Thyroid gland (tissue), 4 donors: ENCODE results near the gene UTS2R. TPM values are rescaled to one million over a fixed set of nuclear protein-coding genes. Genes with fewer than 3 reads are reported as not detected.

ENCODE experiments used
- DNase-seq, 2 donors: peaks; one replicate each; pipeline ENCODE4 v3.0.0-alpha.2; 2019
- H3K27ac ChIP-seq, 3 donors: fragments of 200-600 bp; sonication (generic); 1 replicate in 2 of 3; 2 replicates in 1 of 3; pipeline ENCODE4 v1.5.1; 2016 to 2019; ENCODE audit warnings: mild to moderate bottlenecking in 1 of 3, moderate library complexity in 1 of 3
- H3K27me3 ChIP-seq: fragments of 200-600 bp; sonication (generic); one replicate; pipeline ENCODE4 v1.5.1; 2019
- H3K36me3 ChIP-seq, 2 donors: fragments of 200-600 bp; sonication (generic); one replicate each; pipeline ENCODE4 v1.5.1; 2016 to 2019
- H3K4me1 ChIP-seq, 2 donors: fragments of 200-600 bp; sonication (generic); one replicate each; pipeline ENCODE4 v1.5.1; 2017 to 2019
- H3K4me3 ChIP-seq, 3 donors: fragments of 200-600 bp; sonication (generic); replicated peaks in 1 of 3; 1 replicate in 2 of 3; 2 replicates in 1 of 3; pipeline ENCODE4 v1.5.1; 2016; ENCODE audit warnings: mild to moderate bottlenecking in 1 of 3
- H3K9me3 ChIP-seq: fragments of 200-600 bp; sonication (generic); one replicate; pipeline ENCODE4 v1.5.1; 2017
- POLR2A ChIP-seq, 2 donors: fragments of 450-650 bp; IDR thresholded peaks; one replicate each; pipeline ENCODE4 v1.6.1; 2017; ENCODE audit warnings: antibody characterized with exemption in 2 of 2, mild to moderate bottlenecking in 2 of 2, moderate library complexity in 1 of 2
- WGBS, 2 donors: methylation state at CpG; one replicate each; pipeline ENCODE4 v1.1.5; 2017; 5-methylcytosine and 5-hydroxymethylcytosine counted together
- intact Hi-C: fragments of 100-400 bp; cut with DNase I; formaldehyde crosslinking; loops from one replicate; pipeline ENCODE4 v1.15.1; 2023
- total RNA-seq, 4 donors: library from RNA; depleted of rRNA; stranded (reverse); fragments of >200 nt; gene quantifications; one replicate each; pipeline ENCODE4 v1.2.3, GENCODE V29; 2016
- TF ChIP-seq, protein P1 (sequence below), 6 experiments: fragments of 200-600 bp in 3 of 6; fragments of 450-650 bp in 3 of 6; sonication (generic) in 3 of 6; IDR thresholded peaks; one replicate each; pipeline ENCODE4 v1.5.1; 2016 to 2019; ENCODE audit warnings: antibody characterized with exemption in 6 of 6, mild to moderate bottlenecking in 2 of 6, inconsistent platforms in 1 of 6, moderate library complexity in 1 of 6

Gene UTS2R
- total RNA-seq, 4 donors from 2014 or later: 0.22 to 6.6 (median 3.9) TPM

DNA sequence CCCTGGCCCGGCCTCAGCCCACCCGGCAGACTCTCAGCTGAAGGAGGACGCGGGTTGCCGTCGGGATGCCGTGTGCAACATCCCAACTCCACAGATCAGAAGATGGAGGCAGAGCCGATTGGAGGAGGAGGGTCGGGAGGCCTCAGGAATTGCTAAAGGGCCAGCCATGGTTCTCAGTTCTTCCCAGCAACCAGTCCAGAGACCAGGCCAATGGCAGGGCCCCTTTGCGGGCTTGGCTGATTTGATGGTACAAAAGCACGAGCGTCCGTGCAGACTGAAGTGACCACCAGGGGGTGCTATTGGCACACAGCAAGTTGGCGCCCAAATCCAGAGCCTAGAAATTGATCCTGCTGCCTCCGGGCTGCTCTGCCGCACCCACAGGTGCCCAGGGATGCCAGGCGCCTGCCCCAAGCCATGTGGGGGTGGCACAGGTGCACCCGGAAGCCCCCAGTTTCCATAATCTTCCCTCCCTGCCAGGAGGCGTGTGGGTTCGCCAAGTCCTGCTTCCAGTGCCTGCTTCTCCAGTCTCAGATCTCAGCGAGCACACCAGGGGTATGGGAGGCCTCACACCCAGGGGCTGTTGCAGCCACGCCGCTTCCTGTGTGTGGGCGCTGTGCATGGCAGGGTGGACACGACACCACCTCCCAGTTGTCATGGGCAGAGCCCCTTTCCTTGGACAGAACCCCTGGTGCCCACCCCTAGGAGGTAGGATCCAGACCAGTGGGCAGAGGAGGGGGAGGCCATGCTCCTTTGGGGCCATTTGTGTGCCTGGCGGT, 19.7 kb upstream of the UTS2R start:
- no peak overlapping the region for H3K4me3 ChIP-seq
- H3K27ac ChIP-seq: no peak overlapping the region
- no peaks in the 10 kb centered on the region for H3K36me3 ChIP-seq
- no peak for TF ChIP-seq POLR2A (IDR thresholded peaks at IDR 0.05)
- TF ChIP-seq, protein P1, sequence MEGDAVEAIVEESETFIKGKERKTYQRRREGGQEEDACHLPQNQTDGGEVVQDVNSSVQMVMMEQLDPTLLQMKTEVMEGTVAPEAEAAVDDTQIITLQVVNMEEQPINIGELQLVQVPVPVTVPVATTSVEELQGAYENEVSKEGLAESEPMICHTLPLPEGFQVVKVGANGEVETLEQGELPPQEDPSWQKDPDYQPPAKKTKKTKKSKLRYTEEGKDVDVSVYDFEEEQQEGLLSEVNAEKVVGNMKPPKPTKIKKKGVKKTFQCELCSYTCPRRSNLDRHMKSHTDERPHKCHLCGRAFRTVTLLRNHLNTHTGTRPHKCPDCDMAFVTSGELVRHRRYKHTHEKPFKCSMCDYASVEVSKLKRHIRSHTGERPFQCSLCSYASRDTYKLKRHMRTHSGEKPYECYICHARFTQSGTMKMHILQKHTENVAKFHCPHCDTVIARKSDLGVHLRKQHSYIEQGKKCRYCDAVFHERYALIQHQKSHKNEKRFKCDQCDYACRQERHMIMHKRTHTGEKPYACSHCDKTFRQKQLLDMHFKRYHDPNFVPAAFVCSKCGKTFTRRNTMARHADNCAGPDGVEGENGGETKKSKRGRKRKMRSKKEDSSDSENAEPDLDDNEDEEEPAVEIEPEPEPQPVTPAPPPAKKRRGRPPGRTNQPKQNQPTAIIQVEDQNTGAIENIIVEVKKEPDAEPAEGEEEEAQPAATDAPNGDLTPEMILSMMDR (IDR thresholded peaks at IDR 0.05): peak; percentile 84 to 94 (median 90)
- DNase-seq: peak; percentile 85 to 89
- no peaks in the 10 kb centered on the region for H3K9me3 ChIP-seq
- H3K4me1 ChIP-seq: peaks cover 12 to 31% of the 10 kb centered on the region in 2 donors
- H3K27me3 ChIP-seq: no peaks in the 10 kb centered on the region
- 49 to 65% methylated on average over 12 to 20 of the region's 26 CpGs for WGBS, 2 donors
- intact Hi-C loops: loop anchor here (2.0 to 10.0 kb wide), 3 partner anchors 63 to 423 kb away; no protein-coding TSS in a partner anchor

- DNase-seq: no peak
- intact Hi-C loops: loop anchor here (2.0 to 10.0 kb wide), 3 partner anchors 61 to 421 kb away; no protein-coding TSS in a partner anchor
- no peak overlapping the region for H3K4me3 ChIP-seq
- H3K27me3 ChIP-seq: no peaks in the 10 kb centered on the region
- 90 to 91% methylated on average over 4 to 7 of the region's 8 CpGs for WGBS, 2 donors
- H3K4me1 ChIP-seq: peaks cover 12 to 36% of the 10 kb centered on the region in 2 donors
- H3K27ac ChIP-seq: no peak overlapping the region
- H3K36me3 ChIP-seq: no peaks in the 10 kb centered on the region
- no peaks in the 10 kb centered on the region for H3K9me3 ChIP-seq
- no peak for TF ChIP-seq POLR2A (IDR thresholded peaks at IDR 0.05)
- TF ChIP-seq, protein P1 (IDR thresholded peaks at IDR 0.05): no peak
These were observed 18.1 kb upstream of the UTS2R start for GRCh38 chr17:82353484-82353883.

DNA sequence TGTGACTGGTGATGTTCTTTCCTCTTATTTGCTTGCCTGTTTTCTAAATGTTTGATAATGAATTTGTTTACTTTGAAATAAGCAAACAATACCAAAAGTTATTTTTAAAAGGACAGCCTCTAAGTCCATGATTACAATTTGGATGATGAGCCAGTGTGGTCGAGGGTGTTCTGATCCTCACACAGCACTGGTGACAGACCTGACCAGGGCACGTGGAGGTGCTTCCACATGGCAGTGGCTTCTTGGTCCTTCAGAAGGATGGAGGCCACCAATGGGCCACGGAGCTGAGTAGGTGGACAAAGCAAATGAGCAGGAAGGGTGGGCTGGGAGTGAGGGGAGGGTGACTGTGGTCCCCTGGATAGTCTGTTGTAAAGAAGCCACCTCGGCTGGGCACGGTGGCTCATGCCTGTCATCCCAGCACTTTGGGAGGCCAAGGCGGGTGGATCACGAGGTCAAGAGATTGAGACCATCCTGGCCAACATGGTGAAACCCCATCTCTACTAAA, 16.7 kb upstream of the UTS2R start:
- Histone ChIP-seq H3K9me3 (no peaks in the 10 kb centered on the region), H3K4me1 (peaks cover 12 to 31% of the 10 kb centered on the region in 2 donors), H3K4me3 (no peak overlapping the region), H3K27ac (peak overlapping the region; percentile 65 to 95 (median 89)), H3K27me3 (no peaks in the 10 kb centered on the region), H3K36me3 (no peaks in the 10 kb centered on the region)
- DNase-seq: no peak
- TF ChIP-seq, protein P1 (IDR thresholded peaks at IDR 0.05): no peak
- no peak for TF ChIP-seq POLR2A (IDR thresholded peaks at IDR 0.05)
- intact Hi-C loops: loop anchor here (5.0 to 10.0 kb wide), 2 partner anchors 197 to 420 kb away; no protein-coding TSS in a partner anchor
- 91 to 92% methylated on average over 7 of the region's 7 CpGs for WGBS, 2 donors

DNA sequence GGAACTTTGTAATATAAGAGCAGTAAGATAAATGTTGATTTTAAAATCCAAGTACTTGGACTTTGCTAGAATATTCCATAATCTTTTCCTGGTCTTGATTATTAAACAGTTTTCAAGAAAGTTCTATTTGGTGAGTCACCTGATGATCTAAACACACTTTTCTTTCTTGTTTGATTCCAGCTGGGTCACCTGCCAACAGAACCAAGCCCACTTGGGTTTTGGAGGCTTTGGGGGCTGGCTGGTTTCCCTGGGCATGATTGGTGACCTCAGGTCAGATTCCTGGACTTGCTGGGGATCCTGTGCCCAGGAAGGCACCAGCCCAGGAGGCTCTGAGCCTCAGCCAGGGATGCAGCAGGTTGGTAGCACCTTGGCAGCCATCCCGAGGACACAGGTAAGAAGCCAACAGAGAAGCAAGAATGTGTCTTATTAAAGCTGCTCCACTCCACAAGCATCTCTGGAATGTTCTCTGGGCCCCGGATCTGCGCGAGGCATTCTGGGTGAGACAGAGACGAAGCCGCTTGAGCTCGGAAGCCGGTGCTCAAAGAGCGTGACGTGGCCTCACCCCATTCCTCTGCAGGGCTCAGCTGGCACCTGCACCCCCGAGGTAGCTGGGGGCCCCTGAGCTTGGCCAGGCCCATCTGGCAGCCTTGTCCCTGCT, 15.7 kb upstream of the UTS2R start:
- Histone ChIP-seq H3K4me1 (peaks cover 12 to 31% of the 10 kb centered on the region in 2 donors), H3K27me3 (no peaks in the 10 kb centered on the region), H3K27ac (peak overlapping the region; percentile 88 to 95 (median 89)), H3K36me3 (no peaks in the 10 kb centered on the region), H3K9me3 (no peaks in the 10 kb centered on the region), H3K4me3 (peak overlapping the region in 1 of 3 donors; percentile 15)
- TF ChIP-seq, protein P1 (IDR thresholded peaks at IDR 0.05): peak in 1 of 6 experiments; percentile 19
- peak in 1 of 2 donors; percentile 20 for TF ChIP-seq POLR2A (IDR thresholded peaks at IDR 0.05)
- 0 to 56% methylated on average over 2 to 7 of the region's 11 CpGs for WGBS, 2 donors
- peak; percentile 100 for DNase-seq
- intact Hi-C loops: loop anchor here (10.0 kb wide), 1 partner anchor 419 kb away; no protein-coding TSS in a partner anchor
